Endothelial cell of umbilical vein (primary cell): Measurements from ENCODE around the gene NUDT3. TPM values are rescaled to one million over a fixed set of nuclear protein-coding genes. Genes with fewer than 3 reads are reported as not detected.
A peak's percentile ranks its signal among the peaks of the same experiment; 100 is the strongest.

Experiments
- BruUV-seq: library from RNA; stranded (reverse); fragments of 400-500 nt; replicated peaks from 2 replicates; lab custom pipeline; 2021; lab: Mats Ljungman, UMichigan
- CTCF ChIA-PET: fragments of 300-600, 350-600 bp; sonication (Branson Sonifier 250); formaldehyde crosslinking; loops from one replicate; lab custom pipeline; 2021; ENCODE audit warnings: antibody characterized with exemption, inconsistent platforms; lab: Charles Lee
- POLR2A ChIA-PET: fragments of 300-600, 350-600 bp; sonication (Branson Sonifier 250); formaldehyde crosslinking; loops from one replicate; lab custom pipeline; 2021; ENCODE audit warnings: antibody characterized with exemption, inconsistent platforms; lab: Charles Lee
- DNase-seq: peaks from one replicate; pipeline ENCODE4 v3.0.0-alpha.2; 2011; ENCODE audit warnings: low read depth, low spot score
- FAIRE-seq: peaks from 2 replicates; lab custom pipeline; 2011; peaks lifted over from hg19 to GRCh38; lab: Jason Lieb, UNC
- H2AFZ ChIP-seq: 2 replicates; pipeline ENCODE4 v1.6.0; 2012; ENCODE audit warnings: low read depth, low read length, control low read depth, inconsistent platforms
- H3K27ac ChIP-seq: 2 replicates; pipeline ENCODE4 v1.5.1; 2011; ENCODE audit warnings: low read depth, mild to moderate bottlenecking, control low read depth, low read length, moderate library complexity; ENCODE audit not compliant: insufficient read depth
- H3K27me3 ChIP-seq, 2 experiments: 2 replicates each; pipeline versions ENCODE4 v1.6.0 to v1.6.1; 2011; ENCODE audit warnings: low read length in 2 of 2, mixed read lengths in 1 of 2; ENCODE audit not compliant: control insufficient read depth in 2 of 2, insufficient read depth in 2 of 2
- H3K36me3 ChIP-seq, 2 experiments: 2 replicates in 1 of 2; 3 replicates in 1 of 2; pipeline ENCODE4 v1.5.1; 2011; ENCODE audit warnings: low read length in 2 of 2, mild to moderate bottlenecking in 1 of 2, moderate library complexity in 1 of 2; ENCODE audit not compliant: control insufficient read depth in 2 of 2, insufficient read depth in 2 of 2; ENCODE audit errors: extremely low read depth in 1 of 2
- H3K4me1 ChIP-seq: 3 replicates; pipeline ENCODE4 v1.5.1; 2011; ENCODE audit warnings: mild to moderate bottlenecking, low read length; ENCODE audit not compliant: control insufficient read depth, insufficient read depth; ENCODE audit errors: extremely low read depth
- H3K4me2 ChIP-seq: 2 replicates; pipeline ENCODE4 v1.6.1; 2011; ENCODE audit warnings: low read length, control low read depth, mixed read lengths; ENCODE audit not compliant: insufficient read depth
- H3K4me3 ChIP-seq, 3 experiments: fragments of 200-600 bp in 1 of 3; sonication (generic), shearing (Covaris generic) in 1 of 3; replicated peaks in 1 of 3; 2 replicates each; pipeline ENCODE4 v1.5.1; 2011 to 2016; ENCODE audit warnings: control low read depth in 3 of 3, low read length in 3 of 3, mild to moderate bottlenecking in 2 of 3, inconsistent platforms in 1 of 3, low read depth in 1 of 3, moderate library complexity in 1 of 3; ENCODE audit not compliant: insufficient read depth in 1 of 3
- H3K79me2 ChIP-seq: 2 replicates; pipeline ENCODE4 v1.6.0; 2012; ENCODE audit warnings: low read length, inconsistent platforms; ENCODE audit not compliant: control insufficient read depth, insufficient read depth
- H3K9ac ChIP-seq: replicated peaks from 2 replicates; pipeline ENCODE3; 2011; ENCODE audit warnings: low read length, control low read depth; ENCODE audit not compliant: insufficient read depth; ENCODE audit errors: extremely low read depth
- H3K9me1 ChIP-seq: replicated peaks from 3 replicates; pipeline ENCODE4 v1.6.0; 2011; ENCODE audit warnings: mild to moderate bottlenecking, low read length; ENCODE audit not compliant: control insufficient read depth, insufficient read depth; ENCODE audit errors: extremely low read depth
- H3K9me3 ChIP-seq: replicated peaks from 2 replicates; pipeline ENCODE4 v1.5.1; 2012; ENCODE audit warnings: low read length, inconsistent platforms; ENCODE audit not compliant: control insufficient read depth, insufficient read depth
- H4K20me1 ChIP-seq: replicated peaks from 2 replicates; pipeline ENCODE3; 2011; ENCODE audit warnings: mild to moderate bottlenecking, low read length; ENCODE audit not compliant: control insufficient read depth, insufficient read depth; ENCODE audit errors: extremely low read depth
- CTCF ChIP-seq, 2 donors: IDR thresholded peaks; 1 replicate in 1 of 2; 2 replicates in 1 of 2; pipeline ENCODE4 v1.5.1; 2011; ENCODE audit warnings: low read length in 2 of 2, mild to moderate bottlenecking in 2 of 2, moderate library complexity in 2 of 2, control low read depth in 1 of 2, inconsistent platforms in 1 of 2, low read depth in 1 of 2; ENCODE audit not compliant: insufficient read depth in 1 of 2; ENCODE audit errors: extremely low read depth in 1 of 2
- EZH2 ChIP-seq: IDR thresholded peaks from 2 replicates; pipeline ENCODE4 v1.6.1; 2012; ENCODE audit warnings: borderline replicate concordance, low read depth, mild to moderate bottlenecking, moderate library complexity, low read length, inconsistent platforms; ENCODE audit not compliant: severe bottlenecking
- FOS ChIP-seq: IDR thresholded peaks from 2 replicates; pipeline ENCODE4 v1.6.1; 2011; ENCODE audit warnings: mild to moderate bottlenecking, low read length, moderate library complexity, borderline replicate concordance; ENCODE audit not compliant: insufficient read depth
- GATA2 ChIP-seq: IDR thresholded peaks from 2 replicates; pipeline ENCODE4 v1.7.0; 2011; ENCODE audit warnings: low read depth, mild to moderate bottlenecking, moderate library complexity, mixed read lengths, low read length; ENCODE audit not compliant: insufficient read length, insufficient read depth
- JUN ChIP-seq: IDR thresholded peaks from 2 replicates; pipeline ENCODE4 v1.6.1; 2011; ENCODE audit warnings: borderline replicate concordance, low read depth; ENCODE audit not compliant: insufficient read length, insufficient read depth
- MAX ChIP-seq: IDR thresholded peaks from 2 replicates; pipeline ENCODE4 v1.6.1; 2011; ENCODE audit not compliant: insufficient read depth, insufficient read length
- MYC ChIP-seq: IDR thresholded peaks from one replicate; pipeline ENCODE4 v1.6.1; 2011; ENCODE audit warnings: mild to moderate bottlenecking, low read depth, low read length
- POLR2A ChIP-seq: IDR thresholded peaks from 2 replicates; pipeline ENCODE4 v1.6.1; 2012; ENCODE audit warnings: low read depth, mild to moderate bottlenecking, control low read depth, low read length
- POLR2AphosphoS5 ChIP-seq: IDR thresholded peaks from 2 replicates; pipeline ENCODE4 v1.6.1; 2012; ENCODE audit warnings: low read depth, mild to moderate bottlenecking, control low read depth, low read length, moderate library complexity; ENCODE audit not compliant: insufficient read depth
- dilution Hi-C: fragments of 300-500 bp; cut with MboI; formaldehyde crosslinking; loops from one replicate; pipeline ENCODE4 v1.15.0; 2019; ENCODE audit warnings: low sequenced_read_pairs; ENCODE audit not compliant: extremely low pct_ligation_motif_present
- intact Hi-C: fragments of 100-400 bp; cut with micrococcal nuclease; formaldehyde crosslinking; loops from one replicate; pipeline ENCODE4 v1.10.0; 2022
- polyA plus RNA-seq, 4 experiments: library from polyadenylated mRNA; depleted of rRNA in 3 of 4; stranded (reverse) in 3 of 4; unstranded in 1 of 4; fragments of >200 nt; gene quantifications; 2 replicates each; pipeline versions ENCODE4 v1.2.1 to v1.2.3, GENCODE V29; 2011 to 2012; ENCODE audit warnings: missing spikeins in 1 of 4
- total RNA-seq: library from RNA; stranded (reverse); gene quantifications from 2 replicates; pipeline ENCODE4 v1.2.3, GENCODE V29; 2021

NUDT3 gene
- total and polyA plus RNA-seq, 2 donors (not counting 3 experiments of a cell fraction or from before 2014, with no cell fraction given): 11.9 to 30.9 TPM

- H3K36me3 ChIP-seq: no peaks in the 10 kb centered on the region
- H3K4me2 ChIP-seq: no peak overlapping the region
- intact Hi-C loops (no loop called here), dilution Hi-C loops (no loop called here)
- peaks cover 42% of the 10 kb centered on the region for H3K4me1 ChIP-seq
- CTCF ChIA-PET: interaction anchor here (0.9 to 2.5 kb wide), 2 partner anchors 10 to 16 kb away, joined by 3 to 10 read pairs; no protein-coding TSS in a partner anchor
- H2AFZ ChIP-seq: no peak overlapping the region
- H4K20me1 ChIP-seq: no peaks in the 10 kb centered on the region
- POLR2A ChIA-PET: no interaction called here
- BruUV-seq: no TSS peak
- peaks cover 58% of the 10 kb centered on the region for H3K79me2 ChIP-seq
- H3K9ac ChIP-seq: no peak overlapping the region
- FAIRE-seq (no peak), DNase-seq (no peak)
- H3K4me3 ChIP-seq: no peak overlapping the region
- no peak overlapping the region for H3K27ac ChIP-seq
- no peaks in the 10 kb centered on the region for H3K27me3 ChIP-seq
- no peaks in the 10 kb centered on the region for H3K9me1 ChIP-seq
- no peak for TF ChIP-seq EZH2
- no peak for TF ChIP-seq JUN
- H3K9me3 ChIP-seq: no peaks in the 10 kb centered on the region
These were observed 48.7 kb downstream of the NUDT3 start for GRCh38 chr6:34343806-34344205.

GRCh38 chr6:34342247-34342646, 50.2 kb downstream of the NUDT3 start:
- Histone ChIP-seq H3K9me1 (no peaks in the 10 kb centered on the region), H3K36me3 (no peaks in the 10 kb centered on the region), H4K20me1 (no peaks in the 10 kb centered on the region), H3K4me3 (no peak overlapping the region), H3K9me3 (no peaks in the 10 kb centered on the region), H3K79me2 (peaks cover 61% of the 10 kb centered on the region), H3K4me2 (no peak overlapping the region), H3K4me1 (peaks cover 50% of the 10 kb centered on the region), H3K27ac (peak overlapping the region; percentile 46), H2AFZ (no peak overlapping the region), H3K27me3 (no peaks in the 10 kb centered on the region), H3K9ac (no peak overlapping the region)
- no peak for FAIRE-seq
- TF ChIP-seq MYC: no peak
- no peak for TF ChIP-seq JUN
- TF ChIP-seq GATA2: no peak
- TF ChIP-seq FOS: no peak
- no peak for TF ChIP-seq EZH2
- no peak for TF ChIP-seq POLR2AphosphoS5
- TF ChIP-seq POLR2A: no peak
- TF ChIP-seq CTCF (IDR thresholded peaks at IDR 0.05; ENCODE audit: extremely low read depth in 1 of 2, insufficient read depth in 1 of 2, low read depth in 1 of 2, low read length in 2 of 2): no peak
- no peak for TF ChIP-seq MAX
- BruUV-seq: no TSS peak
- no peak for DNase-seq
- intact Hi-C loops (no loop called here), dilution Hi-C loops (no loop called here)
- ChIA-PET POLR2A (no interaction called here), CTCF (interaction anchor here (1.2 to 2.7 kb wide), 5 partner anchors 9 to 146 kb away, joined by 3 to 10 read pairs (median 5); partner anchors contain the start of gene SMIM29)
